GM19043 (cell line): ENCODE measurements around the gene BIRC5.
"Not testable (repeated sequence)": the region's sequence is repeated elsewhere in the genome, so short reads cannot be mapped to it uniquely, and the experiment has no call there.

Experiments used
- ATAC-seq: cut with Tn5 transposase; IDR thresholded peaks from one replicate; pipeline ENCODE4 v1.9.1; 2021; ENCODE audit warnings: low read depth; ENCODE audit not compliant: unreplicated experiment

BIRC5 gene

GRCh38 chr17:78237401-78238012 is 23.5 kb downstream of the BIRC5 start:
- ATAC-seq = no peak

GRCh38 chr17:78238823-78239488 is 24.9 kb downstream of the BIRC5 start:
- ATAC-seq = no peak

DNA sequence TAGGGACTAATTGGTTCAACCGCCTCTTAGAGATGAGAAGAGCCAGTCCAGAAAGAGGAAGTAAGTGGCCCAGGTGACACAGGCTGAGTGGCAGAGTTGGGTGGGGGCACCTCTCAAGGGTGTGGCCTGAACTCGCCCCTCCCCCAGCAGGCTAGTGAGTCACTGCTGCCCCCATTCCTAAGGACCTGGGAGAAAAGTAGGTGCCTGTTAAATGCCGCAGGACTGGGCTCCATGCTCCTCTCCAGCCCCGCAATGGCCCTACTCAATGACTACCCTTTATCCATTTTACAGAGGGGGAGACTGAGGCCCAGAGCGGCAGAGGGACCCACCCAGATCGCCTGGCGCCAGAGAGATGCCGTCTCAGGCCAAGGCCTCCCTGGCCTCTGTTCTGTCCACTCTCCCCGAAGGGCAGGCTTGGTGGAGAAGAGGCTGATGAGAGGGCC is 25.5 kb downstream of the BIRC5 start:
- no peak for ATAC-seq

DNA sequence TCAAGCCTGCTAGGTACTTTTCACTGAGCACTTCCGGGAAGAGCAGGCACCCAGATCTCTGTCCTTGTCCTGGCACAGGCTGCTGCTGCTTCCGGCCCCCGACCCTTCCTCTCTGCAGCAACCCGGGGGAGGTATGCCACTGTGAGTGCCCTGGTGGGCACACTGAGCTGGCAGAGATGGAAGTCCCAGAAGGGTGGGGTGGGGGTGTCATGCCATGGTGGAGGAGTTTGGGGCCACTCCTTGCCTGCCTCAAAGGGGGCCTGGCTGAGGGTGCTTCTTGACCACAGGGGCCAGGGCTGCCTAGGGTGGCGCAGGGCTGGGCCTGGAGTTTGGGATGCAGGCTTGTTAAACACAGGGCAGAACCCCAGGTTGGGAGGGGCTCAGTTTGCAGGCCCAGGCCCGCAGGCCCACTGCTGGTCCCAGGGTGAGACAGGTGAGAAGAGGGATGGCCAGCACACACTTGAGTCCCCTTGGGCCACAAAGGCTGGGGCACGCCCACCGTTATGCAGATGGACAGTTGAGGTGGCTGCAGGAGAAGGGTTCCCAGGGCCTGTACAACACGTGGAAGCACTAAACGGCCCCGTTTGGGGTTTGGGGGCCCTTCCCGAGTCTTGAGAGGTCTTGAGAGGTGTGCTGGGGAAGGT is 26.1 kb downstream of the BIRC5 start:
- ATAC-seq = no peak

- no peak for ATAC-seq
These were observed 26.8 kb downstream of the BIRC5 start for GRCh38 chr17:78240839-78241238.

DNA sequence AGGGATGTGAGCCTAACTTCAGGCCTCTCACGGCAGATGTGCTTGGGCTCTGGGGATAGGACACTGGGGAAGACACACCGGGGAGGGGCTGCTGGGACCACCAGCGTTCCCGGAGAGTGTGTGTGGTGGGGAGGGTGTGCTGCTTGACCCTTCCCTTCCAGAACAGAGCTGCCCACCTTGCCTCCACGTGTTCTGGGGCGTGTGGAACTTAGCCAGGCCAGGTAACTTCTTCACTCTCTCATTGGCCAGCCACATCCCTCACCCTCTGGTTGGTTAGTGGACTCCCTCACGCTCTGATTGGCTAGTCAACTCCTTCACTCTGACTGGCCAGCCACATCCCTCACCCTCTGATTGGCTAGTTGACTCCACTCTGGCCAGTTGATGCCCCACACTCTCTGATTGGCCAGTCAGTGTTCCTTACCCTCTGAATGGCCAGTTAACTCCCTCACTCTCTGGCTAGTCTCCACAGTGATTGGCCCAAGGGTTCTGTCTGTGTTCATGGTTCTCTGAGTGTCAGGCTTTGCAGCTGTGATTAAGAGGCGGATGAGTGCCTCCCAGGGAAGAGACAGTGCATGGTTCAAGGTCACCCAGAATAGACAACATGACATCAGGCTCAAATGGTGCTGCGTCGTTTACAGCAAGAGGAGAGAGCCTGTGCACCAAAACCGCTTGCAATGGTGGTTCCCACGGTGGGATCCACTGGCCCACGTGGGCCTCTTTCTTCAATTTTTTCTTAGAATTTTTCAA is 27.4 kb downstream of the BIRC5 start:
- no peak for ATAC-seq

- peak; percentile 56 for ATAC-seq
These were observed 28.1 kb downstream of the BIRC5 start for GRCh38 chr17:78242024-78242742.

DNA sequence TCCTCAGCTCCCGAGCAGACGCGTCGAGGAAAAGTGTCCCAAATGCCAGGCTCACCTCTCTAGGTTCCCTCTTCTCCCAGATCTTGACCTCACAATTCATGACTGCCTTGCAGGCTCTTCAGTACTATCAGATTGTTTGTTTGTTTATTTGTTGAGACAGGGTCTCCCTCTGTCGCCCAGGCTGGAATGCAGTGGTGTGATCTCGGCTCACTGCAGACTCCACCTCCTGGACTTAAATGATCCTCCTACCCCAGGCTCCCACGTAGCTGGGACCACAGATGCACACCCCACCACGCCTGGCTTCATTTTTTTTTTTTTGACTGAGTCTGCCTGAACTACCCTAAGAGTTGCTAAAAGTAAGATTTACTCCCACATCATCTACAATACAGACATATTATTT is 33.3 kb downstream of the BIRC5 start:
- no peak for ATAC-seq

GRCh38 chr17:78248051-78248914 is 34.2 kb downstream of the BIRC5 start:
- no peak for ATAC-seq

GRCh38 chr17:78249074-78249817 is 35.2 kb downstream of the BIRC5 start:
- no peak for ATAC-seq

GRCh38 chr17:78249818-78250806 is 36.1 kb downstream of the BIRC5 start:
- no peak for ATAC-seq

DNA sequence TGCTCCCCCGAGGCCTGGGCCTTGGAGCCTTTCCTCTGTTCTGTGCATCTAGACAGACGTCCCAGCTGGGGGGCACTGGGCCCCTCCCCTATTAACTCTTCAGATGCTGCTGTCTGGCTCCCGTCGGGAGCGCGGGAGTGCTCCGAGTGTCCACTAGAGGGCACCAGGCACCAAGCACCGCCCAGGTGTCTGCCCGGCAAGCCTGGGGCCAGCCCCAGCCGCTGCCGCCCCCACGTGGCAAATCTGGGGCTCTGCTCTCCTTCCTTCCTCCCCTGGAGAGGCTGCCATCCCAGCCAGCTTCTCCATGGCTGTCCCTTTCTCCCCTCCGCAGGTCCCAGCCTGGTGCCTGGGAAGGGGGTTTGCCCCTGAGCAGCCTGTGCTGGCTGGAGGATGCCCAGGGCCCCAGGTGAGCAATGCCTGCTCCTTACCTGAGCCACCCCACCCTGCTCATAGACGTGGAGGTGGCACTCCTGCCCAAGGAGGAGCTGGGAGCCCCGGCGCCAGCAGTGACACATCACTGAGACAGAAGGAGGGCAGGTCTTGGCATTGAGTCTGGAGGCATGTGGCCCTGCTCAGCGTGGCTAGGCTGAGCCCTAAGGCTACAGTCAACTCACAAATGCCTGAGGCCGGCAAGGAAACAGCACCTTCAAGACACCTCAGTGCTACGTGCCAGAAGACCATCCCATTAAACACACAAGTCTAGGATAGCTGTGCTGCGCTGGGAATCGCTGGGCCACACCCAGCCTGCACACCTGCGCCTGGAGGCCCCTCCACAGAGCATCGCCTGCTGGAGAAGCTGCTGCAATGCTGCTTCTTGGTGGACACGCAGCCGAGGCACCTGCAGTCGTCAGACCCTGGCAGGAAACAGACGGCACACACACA is 37.1 kb downstream of the BIRC5 start:
- ATAC-seq = peak; percentile 40

- ATAC-seq = no peak
These were observed 37.7 kb downstream of the BIRC5 start for GRCh38 chr17:78251773-78252103.

- no peak for ATAC-seq
These were observed 38.1 kb downstream of the BIRC5 start for GRCh38 chr17:78252111-78252634.

DNA sequence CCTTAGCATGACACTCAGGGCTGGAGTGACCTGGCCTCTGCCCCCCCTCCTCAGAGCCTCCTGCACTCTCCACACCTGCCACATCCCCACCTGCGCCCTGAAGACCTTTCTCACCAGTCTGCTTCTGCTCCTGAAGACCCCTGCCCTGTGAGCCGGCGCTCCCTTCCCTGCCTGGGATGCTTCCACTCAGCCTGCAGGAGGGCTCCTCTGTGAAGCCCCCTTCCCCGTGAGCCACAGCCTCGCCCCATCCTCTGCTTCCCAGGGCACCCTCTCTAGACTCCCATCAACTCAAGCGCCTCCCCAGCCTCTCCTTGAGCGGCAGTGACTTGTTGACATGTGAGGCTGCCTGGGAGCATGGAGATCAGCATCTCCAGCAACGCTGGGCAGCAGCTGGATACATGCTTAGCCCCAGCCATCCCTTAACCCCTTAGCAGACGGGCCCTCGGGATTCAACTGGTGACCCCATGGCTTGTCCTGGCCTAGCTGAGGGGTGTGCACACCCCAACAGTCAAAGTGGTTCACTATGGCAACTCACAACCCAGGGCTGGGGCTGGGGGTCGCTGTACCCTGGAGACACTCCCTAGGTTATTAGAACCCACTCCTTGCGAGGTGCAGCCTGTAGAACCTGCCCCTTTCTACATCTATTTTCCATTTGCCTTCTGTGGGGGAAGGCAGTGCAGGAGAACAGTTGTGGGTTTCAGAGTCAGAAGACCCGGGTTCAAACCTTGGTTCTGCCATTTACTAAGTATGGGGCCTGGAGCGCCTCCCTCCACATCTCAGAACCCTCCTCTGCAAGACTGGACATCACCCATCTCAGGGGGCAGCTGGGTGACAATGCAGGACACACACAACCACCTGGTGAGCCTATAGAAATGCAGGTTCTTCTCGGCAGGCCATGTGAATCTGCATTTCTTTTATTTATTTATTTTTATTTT is 38.9 kb downstream of the BIRC5 start:
- no peak for ATAC-seq

DNA sequence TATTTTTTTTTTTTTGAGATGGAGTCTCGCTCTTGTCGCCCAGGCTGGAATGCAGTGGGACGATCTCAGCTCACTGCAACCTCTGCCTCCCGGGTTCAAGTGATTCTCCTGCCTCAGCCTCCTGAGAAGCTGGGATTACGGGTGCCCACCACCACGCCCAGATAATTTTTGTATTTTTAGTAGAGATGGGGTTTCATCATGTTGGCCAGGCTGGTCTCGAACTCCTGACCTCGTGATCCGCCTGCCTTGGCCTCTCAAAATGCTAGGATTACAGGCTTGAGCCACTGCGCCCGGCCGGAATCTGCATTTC is 39.5 kb downstream of the BIRC5 start:
- not testable (repeated sequence) for ATAC-seq
